VCaP (cell line): ENCODE measurements around the gene SMIM23.
"Not testable (repeated sequence)": the region's sequence is repeated elsewhere in the genome, so short reads cannot be mapped to it uniquely, and the experiment has no call there.

Experiments used
- H3K27ac ChIP-seq: fragments of 450-650 bp; 2 replicates; pipeline ENCODE4 v1.5.1; 2017
- CTCF ChIP-seq: fragments of 450-650 bp; conservative IDR thresholded peaks from 2 replicates; pipeline ENCODE4 v1.5.1; 2017; ENCODE audit warnings: mild to moderate bottlenecking, moderate library complexity

SMIM23 gene

DNA sequence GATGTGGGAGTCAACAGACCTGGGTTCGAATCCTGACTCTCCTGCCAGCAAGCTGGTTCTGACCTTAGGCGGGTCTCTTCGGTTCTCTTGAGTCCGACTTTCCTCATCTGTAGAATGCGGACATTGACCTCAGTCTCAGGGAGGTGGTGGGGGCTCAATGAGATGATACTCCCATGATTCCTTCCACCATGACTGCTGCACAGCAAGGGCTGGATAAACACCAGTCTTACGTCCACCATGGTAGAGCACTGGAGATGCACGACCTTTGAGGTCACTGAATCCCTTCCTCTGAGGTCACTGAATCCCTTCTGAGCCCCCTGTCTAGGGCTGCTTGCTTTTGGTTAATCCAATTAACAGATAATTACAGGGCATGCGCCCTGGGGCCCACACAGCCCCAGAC, 12.5 kb upstream of the SMIM23 start:
- H3K27ac ChIP-seq = no peak overlapping the region
- TF ChIP-seq CTCF = no peak

DNA sequence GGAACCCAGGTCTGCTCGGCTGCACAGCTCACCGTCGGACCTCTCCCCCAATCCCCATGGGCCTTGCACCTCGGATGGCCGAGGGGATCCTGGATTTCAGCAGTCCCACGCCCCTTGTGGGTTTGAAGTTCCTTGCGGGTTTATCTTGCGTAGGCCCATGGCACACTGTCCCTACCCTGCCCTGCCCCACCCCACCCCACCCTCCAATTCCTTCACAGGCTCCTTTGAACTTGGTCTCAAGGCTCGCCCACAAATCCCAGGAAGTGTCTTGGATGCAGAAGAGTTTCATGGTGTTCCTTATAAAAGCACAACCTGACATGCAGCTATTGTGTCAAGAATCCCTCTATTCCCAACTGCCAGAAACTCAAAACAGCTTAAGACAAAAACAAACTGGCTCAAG, 11.2 kb upstream of the SMIM23 start:
- H3K27ac ChIP-seq = no peak overlapping the region
- no peak for TF ChIP-seq CTCF

- TF ChIP-seq CTCF = no peak
- no peak overlapping the region for H3K27ac ChIP-seq
These were observed 9.4 kb upstream of the SMIM23 start for GRCh38 chr5:171776213-171776612.

DNA sequence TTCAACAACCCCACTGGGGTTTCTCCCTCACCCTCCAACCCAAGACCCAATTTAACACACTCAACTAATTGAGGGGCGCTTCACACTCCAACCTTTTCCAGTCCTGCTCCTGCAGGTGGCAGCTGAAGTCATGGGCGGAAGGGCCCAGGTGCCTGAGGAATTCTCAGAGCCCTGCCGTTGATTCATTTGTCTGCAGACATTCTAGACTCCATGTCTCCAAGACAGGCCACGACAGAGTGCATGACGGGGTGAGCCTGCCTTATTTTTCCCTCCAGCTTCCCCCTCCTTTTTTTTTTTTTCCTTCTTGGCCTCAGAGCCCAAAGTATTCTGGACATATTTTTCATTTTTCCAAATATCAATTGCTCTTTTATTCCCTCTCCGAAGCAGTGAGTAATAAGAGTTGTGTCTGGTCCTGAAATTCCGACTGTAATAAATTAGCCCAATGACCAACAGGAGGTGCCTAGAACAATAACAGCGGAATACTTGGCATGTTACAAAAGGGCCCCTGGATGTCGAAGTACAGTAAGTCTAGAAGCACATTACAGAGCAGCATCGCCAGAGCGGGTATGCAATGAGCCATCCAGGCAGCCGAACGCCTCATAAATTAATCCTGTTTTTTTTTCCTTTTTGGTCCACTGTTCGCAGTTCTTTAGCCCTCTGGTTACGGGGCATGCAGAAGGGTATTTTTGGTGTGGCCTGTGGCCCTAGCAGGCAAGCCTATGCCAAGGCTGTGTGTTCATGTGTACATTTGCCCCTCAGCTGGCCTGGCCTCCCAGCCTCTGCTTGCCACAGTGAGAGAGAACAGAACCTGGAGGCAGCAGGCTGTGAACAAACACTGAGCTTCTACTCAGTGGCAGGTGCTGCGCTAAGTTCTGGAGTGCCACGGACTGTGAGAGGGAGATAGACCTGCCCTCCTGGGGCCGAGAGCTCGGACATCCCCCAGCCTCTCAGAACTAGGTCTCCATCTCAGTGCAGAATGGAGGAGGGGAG, 8.6 kb upstream of the SMIM23 start:
- H3K27ac ChIP-seq = no peak overlapping the region
- TF ChIP-seq CTCF = no peak

GRCh38 chr5:171781744-171782143, 3.9 kb upstream of the SMIM23 start:
- not testable (repeated sequence) for H3K27ac ChIP-seq

DNA sequence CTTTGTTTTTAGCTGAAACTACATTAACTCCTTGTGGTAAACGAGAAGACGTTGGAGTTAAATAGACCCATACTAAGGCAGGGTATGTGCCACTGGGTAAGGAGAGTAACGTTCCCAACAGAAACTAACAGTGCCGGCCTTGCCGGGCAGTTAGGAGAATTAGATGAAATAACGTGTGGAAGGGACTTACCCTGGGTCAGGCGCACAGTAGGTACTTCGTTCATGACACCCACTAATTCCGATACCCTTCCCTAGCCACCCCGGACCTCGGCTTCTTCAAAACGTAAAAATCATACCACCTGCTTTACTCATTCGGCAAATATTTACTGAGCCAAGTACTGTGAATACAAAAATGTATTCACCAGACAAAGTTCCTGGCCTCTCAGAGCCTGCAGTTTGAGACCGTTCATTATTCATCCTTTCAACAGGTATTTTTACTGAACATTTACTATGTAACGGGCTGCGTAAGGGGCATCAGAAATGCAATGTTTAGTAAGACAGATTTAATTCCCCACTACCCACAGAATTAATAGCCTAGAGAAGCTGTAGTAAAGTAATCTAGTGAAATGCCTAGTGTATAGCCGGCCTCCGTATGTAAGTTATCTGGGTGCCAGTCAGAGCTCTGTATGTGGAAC, 3.2 kb upstream of the SMIM23 start:
- no peak overlapping the region for H3K27ac ChIP-seq
- TF ChIP-seq CTCF = no peak

DNA sequence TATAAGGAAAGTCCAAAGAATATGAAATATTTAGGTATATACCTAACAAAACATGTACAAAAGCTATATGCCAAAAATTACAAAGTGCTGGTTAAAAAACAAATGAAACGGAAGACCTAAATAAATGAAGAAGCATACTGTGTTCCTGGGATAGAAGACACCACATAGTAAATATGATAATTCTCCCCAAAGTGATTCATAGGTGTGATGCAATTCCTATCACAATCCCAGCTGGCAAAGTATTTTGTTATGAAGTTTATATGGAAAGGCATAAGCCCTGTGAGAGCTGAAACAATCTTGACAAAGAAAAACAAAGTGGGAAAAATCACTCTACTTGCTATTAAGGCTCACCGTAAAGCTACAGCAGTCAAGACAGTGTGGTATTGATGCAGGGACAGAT, 2.6 kb upstream of the SMIM23 start:
- no peak overlapping the region for H3K27ac ChIP-seq
- TF ChIP-seq CTCF = no peak

DNA sequence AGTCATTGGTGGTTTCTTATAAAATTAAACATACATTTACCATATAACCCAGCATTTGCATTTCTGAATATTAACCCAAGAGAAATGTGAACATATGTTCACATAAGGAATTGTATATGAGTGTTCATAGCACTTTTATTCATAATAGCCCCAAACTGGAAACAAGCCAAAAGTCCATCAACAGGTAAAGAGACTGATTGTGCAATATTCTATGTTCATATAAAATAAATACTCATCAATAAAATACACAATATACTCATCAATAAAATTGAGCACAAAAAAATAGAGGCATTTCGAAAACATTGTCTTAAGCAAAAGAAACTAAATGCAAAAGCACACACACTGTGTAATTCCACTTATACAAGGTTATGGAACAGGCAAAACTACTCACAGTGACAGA, 3.7 kb downstream of the SMIM23 start:
- TF ChIP-seq CTCF = no peak
- H3K27ac ChIP-seq = no peak overlapping the region
